ENCODE data around the gene CDC6. TPM values are rescaled to one million over a fixed set of nuclear protein-coding genes. Genes with fewer than 3 reads are reported as not detected.

CDC6 gene
- total RNA-seq, 6 donors from 2014 or later, result 1.1 to 5.1 (median 2.3) TPM

DNA sequence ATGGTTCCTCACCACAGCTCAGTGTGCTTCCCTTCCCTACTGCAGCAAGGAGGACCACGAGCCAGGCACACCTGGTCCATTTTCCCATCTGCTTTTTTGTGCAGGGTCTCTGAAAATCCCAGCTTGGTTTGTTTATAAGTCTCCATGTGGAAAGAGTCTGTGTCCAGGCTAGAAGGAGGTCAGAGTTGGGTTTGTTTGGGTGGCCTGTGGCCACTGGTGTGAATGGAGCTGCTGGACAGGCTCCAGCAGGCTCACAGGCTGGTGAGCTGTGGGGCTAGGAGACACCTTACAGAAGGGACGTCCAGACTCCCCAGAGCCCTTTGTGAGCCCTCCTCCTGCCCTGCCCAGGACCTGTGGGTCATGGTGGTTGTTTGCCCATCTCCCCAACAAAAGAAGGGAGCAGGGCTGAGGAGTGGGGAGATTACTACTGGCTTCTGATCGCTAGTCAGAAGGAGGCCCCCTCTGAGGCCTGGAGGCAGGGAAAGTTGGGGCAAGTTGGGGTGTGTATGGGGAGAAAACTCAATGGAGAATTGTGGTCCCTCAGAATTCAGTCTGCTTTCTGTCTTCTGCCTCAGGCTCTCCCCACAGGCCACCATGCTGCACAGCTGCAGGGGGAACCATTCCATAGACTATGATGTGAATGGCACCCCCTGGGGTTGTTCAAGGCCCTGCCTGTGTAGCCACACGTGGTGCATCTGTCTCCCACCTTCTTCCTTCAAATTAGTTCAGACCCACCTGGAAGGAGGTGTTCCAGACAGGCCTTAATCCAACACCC is 25.4 kb downstream of the CDC6 start:
- no peak for DNase-seq
- no peaks in the 10 kb centered on the region for H3K36me3 ChIP-seq
- H3K4me1 ChIP-seq, result peaks cover 93 to 98% (median 96%) of the 10 kb centered on the region in 4 donors
- H3K4me3 ChIP-seq, result no peak overlapping the region
- TF ChIP-seq POLR2AphosphoS5 (IDR thresholded peaks at IDR 0.05), result no peak
- TF ChIP-seq, protein P1, sequence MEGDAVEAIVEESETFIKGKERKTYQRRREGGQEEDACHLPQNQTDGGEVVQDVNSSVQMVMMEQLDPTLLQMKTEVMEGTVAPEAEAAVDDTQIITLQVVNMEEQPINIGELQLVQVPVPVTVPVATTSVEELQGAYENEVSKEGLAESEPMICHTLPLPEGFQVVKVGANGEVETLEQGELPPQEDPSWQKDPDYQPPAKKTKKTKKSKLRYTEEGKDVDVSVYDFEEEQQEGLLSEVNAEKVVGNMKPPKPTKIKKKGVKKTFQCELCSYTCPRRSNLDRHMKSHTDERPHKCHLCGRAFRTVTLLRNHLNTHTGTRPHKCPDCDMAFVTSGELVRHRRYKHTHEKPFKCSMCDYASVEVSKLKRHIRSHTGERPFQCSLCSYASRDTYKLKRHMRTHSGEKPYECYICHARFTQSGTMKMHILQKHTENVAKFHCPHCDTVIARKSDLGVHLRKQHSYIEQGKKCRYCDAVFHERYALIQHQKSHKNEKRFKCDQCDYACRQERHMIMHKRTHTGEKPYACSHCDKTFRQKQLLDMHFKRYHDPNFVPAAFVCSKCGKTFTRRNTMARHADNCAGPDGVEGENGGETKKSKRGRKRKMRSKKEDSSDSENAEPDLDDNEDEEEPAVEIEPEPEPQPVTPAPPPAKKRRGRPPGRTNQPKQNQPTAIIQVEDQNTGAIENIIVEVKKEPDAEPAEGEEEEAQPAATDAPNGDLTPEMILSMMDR (IDR thresholded peaks at IDR 0.05), result no peak
- no peak for TF ChIP-seq EP300 (IDR thresholded peaks at IDR 0.05)
- TF ChIP-seq POLR2A (IDR thresholded peaks at IDR 0.05), result no peak
- H3K9me3 ChIP-seq, result no peaks in the 10 kb centered on the region
- H3K27ac ChIP-seq, result peak overlapping the region; percentile 69 to 89 (median 81)
- WGBS, 2 donors, result 66 to 73% methylated on average over 3 to 4 of the region's 4 CpGs
- ATAC-seq (ENCODE audit: low FRiP score in 2 of 2), result no peak
- H3K27me3 ChIP-seq, result no peaks in the 10 kb centered on the region

DNA sequence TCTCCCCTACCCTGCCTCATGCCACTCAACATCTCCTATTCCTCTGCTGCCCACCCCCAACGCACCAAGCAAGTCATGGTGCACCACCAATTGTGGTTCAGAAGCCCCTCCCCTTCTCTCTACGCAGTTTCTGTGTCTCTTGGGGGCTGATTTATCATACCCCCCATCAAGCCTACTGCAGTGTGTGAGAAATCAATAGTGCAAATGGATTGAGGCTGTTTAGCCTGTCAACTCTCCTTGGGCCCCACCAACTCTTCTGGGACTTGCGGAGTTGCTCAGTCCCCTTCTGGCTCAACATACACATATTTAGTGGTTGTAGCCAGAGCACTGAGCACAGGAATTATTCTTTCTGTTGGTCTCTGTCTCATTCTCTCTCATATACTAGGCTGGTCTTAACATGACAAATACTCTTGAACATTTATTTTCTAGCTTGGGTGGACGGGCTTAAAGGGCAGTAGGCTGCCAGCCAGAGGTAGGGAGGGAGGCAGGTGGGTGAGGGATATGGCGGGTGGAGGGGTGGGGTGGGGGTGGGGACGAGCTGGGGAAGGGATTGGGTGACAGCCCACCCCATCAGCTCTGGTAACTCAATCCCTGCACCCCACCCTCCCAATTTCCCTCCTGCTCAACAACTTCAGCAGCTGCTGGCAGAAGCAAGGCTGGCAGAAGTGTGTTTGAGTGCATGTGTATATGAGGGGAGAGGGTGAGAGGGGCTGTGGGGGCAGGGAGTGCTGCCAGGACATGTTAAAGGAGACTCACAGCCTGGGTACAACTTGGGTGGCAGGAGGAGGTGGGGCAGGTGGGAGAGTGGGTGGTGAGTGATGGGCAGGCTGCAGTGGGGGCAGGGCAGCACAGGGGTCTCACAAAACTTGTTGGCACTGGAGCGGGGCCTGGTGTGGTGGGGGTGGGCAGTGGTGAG is 26.2 kb downstream of the CDC6 start:
- TF ChIP-seq POLR2A (IDR thresholded peaks at IDR 0.05) (no peak), EP300 (IDR thresholded peaks at IDR 0.05) (no peak), POLR2AphosphoS5 (IDR thresholded peaks at IDR 0.05) (no peak)
- TF ChIP-seq, protein P1 (IDR thresholded peaks at IDR 0.05), result no peak
- Histone ChIP-seq H3K27me3 (no peaks in the 10 kb centered on the region), H3K36me3 (no peaks in the 10 kb centered on the region), H3K4me3 (no peak overlapping the region), H3K4me1 (peaks cover 88 to 96% (median 90%) of the 10 kb centered on the region in 4 donors), H3K27ac (peak overlapping the region; percentile 69 to 89 (median 81)), H3K9me3 (no peaks in the 10 kb centered on the region)
- DNase-seq (no peak), ATAC-seq (ENCODE audit: low FRiP score in 2 of 2) (no peak)
- 68 to 70% methylated on average over 6 of the region's 7 CpGs for WGBS, 2 donors

DNA sequence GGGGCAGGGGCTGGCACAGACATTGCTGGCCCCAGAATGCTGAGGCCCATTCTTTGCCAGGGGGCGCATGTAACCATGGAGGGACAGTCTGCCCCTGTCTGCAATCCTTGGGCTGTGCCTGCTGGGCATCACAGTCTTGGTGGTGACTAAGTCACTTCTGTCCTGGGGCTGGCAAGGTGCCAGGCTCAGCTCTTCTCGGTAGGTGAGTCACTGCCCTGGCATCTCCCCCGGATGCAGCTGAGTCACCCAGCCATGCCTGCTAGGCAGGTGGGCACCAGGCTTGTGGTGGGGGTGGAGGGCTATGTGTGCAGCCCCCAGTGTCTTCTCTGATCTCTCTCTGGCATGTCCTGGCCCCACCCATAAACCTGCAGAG is 26.9 kb downstream of the CDC6 start:
- peak in 1 of 2 donors; percentile 63 for ATAC-seq (ENCODE audit: low FRiP score in 2 of 2)
- WGBS, 2 donors, result 24% methylated on average over 3 of the region's 3 CpGs; no CpG with 5 or more reads in 1 of the 2 donors
- H3K4me1 ChIP-seq, result peaks cover 88 to 96% (median 90%) of the 10 kb centered on the region in 4 donors
- no peaks in the 10 kb centered on the region for H3K27me3 ChIP-seq
- no peak for TF ChIP-seq POLR2A (IDR thresholded peaks at IDR 0.05)
- TF ChIP-seq POLR2AphosphoS5 (IDR thresholded peaks at IDR 0.05), result peak; percentile 94 to 99
- TF ChIP-seq, protein P1 (IDR thresholded peaks at IDR 0.05), result peak in 1 of 6 experiments; percentile 12
- peak in 2 of 4 donors; percentile 78 to 92 for TF ChIP-seq EP300 (IDR thresholded peaks at IDR 0.05)
- no peak overlapping the region for H3K4me3 ChIP-seq
- peak in 1 of 2 donors; percentile 99 for DNase-seq
- H3K9me3 ChIP-seq, result no peaks in the 10 kb centered on the region
- H3K36me3 ChIP-seq, result no peaks in the 10 kb centered on the region
- peak overlapping the region; percentile 69 to 89 (median 81) for H3K27ac ChIP-seq

DNA sequence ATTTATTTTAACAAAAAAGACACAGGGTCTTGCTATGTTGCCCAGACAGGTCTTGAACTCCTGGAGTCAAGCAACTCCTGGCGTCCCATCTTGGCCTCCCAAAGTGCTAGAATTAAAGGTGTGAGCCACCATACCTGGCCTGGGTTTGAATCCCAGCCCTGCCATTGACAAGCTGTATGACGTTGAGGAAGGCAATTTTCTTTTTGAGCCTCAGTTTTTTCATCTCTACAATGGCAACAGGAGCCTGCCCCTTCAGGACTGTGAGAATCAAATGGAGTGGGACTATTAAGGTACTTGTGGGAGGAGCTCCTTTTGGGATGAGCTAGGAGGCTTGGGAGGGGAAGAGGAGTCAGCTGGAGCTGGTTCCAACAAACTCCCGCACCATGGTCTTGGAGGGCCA is 27.5 kb downstream of the CDC6 start:
- no peaks in the 10 kb centered on the region for H3K36me3 ChIP-seq
- H3K4me1 ChIP-seq, result peaks cover 88 to 96% (median 90%) of the 10 kb centered on the region in 4 donors
- no peaks in the 10 kb centered on the region for H3K9me3 ChIP-seq
- no peak for DNase-seq
- ATAC-seq (ENCODE audit: low FRiP score in 2 of 2), result no peak
- peak overlapping the region; percentile 49 to 96 (median 92) for H3K27ac ChIP-seq
- no peak for TF ChIP-seq EP300 (IDR thresholded peaks at IDR 0.05)
- TF ChIP-seq, protein P1 (IDR thresholded peaks at IDR 0.05), result no peak
- TF ChIP-seq POLR2AphosphoS5 (IDR thresholded peaks at IDR 0.05), result no peak
- TF ChIP-seq POLR2A (IDR thresholded peaks at IDR 0.05), result no peak
- 95 to 97% methylated on average over 3 of the region's 3 CpGs for WGBS, 2 donors
- H3K27me3 ChIP-seq, result no peaks in the 10 kb centered on the region
- H3K4me3 ChIP-seq, result no peak overlapping the region
